HG02885 (cell line): ENCODE measurements around the gene SLX1A.
"Not testable (repeated sequence)": the region's sequence is repeated elsewhere in the genome, so short reads cannot be mapped to it uniquely, and the experiment has no call there.

ENCODE experiments used
- ATAC-seq: cut with Tn5 transposase; IDR thresholded peaks from one replicate; pipeline ENCODE4 v1.9.1; 2021; ENCODE audit warnings: mild to moderate bottlenecking; ENCODE audit not compliant: unreplicated experiment, poor library complexity

Gene SLX1A

DNA sequence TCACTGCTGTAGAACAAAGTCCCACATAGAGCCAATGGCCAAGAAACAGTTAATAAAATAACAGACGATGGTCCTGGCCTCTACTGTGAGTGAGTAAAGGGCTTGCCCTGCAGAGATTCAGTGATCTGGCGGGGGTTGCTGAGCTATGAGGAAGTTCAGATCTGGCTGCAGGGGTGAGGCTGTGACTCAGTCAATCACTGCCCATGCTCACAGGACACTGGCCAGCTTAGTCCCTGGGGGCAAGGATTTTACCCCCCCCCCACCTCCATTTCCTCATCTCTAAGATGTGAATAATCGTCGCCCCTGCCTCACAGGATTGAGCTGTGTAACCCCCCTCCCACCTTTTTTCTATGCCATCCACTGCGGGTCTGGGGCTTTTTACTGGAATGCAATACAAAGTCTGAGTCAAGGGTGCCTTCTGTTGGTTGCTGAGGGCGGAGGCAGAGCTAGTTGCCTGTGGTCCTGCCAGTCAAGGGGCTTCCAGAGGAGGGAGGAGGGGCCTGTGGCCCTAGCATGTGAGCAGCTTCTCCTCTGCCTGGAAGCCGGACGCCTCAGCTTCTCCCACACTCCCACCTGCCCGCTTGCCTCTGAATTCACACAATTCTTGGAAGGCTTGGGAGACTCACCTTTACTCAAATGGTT is 13.5 kb downstream of the SLX1A start:
- ATAC-seq: not testable (repeated sequence)

DNA sequence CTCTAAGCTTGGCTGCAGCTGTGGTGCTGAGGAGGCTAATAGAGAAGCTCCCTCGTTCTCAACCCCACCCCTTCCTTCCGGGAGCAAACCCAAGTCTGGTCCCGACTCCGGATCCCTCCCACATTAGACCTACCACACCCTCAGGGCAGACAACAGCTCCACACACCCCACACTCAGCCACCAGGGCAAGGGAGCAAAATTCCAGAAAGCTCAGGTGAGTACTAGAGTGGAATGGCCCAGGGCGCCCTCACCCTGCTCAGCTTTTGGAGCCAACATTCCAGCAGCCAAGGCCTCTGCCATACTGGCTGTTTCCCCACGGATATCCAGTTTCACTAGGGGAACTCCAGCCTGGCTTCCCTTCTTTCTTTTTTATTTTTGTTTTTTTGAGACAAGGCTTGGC is 15.4 kb downstream of the SLX1A start:
- ATAC-seq: not testable (repeated sequence)

DNA sequence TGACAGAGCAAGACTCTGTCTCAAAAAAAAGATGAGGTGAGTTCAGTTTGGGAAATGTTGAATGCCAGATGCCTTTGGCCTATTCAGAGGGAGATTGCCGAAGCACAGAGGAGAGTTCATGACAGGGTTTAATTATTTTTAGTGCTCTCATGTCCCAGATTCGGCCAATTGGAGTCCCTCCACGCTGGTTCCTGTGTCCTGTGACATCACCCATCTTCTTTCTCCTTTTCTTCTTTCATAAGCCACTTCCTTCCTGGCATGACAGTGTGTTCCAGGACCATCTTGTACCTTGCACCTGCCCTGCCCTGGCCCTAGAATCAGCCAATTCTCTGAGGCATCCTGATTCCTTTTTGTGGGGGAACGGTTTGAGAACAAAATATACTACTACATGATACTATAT is 17.7 kb downstream of the SLX1A start:
- not testable (repeated sequence) for ATAC-seq

DNA sequence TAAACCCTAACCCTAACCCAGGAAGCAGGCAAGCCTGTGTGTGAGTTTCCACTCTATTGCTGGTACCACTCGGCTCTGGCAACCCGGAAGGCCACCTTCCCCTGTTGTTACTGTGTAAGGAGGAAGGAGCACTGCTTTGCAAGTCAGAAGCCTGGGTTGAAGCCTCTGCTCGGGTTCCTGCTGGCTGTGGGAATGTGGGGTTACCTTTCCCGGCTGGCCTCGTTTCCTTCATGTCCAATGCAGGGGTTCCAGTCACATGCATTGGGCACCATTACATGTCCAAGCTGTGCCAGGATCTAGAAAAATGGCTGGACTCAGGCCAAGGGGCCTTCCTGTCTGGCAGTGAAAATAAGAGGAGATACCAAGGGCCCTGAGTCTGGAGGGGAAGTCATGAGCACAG is 23.4 kb downstream of the SLX1A start:
- not testable (repeated sequence) for ATAC-seq
